NCI-H1930 (cell line): ENCODE results near the gene FARP2.
A peak's percentile ranks its signal among the peaks of the same experiment; 100 is the strongest.

Source experiments
- DNase-seq, 2 experiments: peaks; one replicate each; lab custom pipeline; 2025; lab: John Stamatoyannopoulos, UW

FARP2 gene

GRCh38 chr2:241534293-241534692, 178.2 kb downstream of the FARP2 start:
- no peak for DNase-seq

DNA sequence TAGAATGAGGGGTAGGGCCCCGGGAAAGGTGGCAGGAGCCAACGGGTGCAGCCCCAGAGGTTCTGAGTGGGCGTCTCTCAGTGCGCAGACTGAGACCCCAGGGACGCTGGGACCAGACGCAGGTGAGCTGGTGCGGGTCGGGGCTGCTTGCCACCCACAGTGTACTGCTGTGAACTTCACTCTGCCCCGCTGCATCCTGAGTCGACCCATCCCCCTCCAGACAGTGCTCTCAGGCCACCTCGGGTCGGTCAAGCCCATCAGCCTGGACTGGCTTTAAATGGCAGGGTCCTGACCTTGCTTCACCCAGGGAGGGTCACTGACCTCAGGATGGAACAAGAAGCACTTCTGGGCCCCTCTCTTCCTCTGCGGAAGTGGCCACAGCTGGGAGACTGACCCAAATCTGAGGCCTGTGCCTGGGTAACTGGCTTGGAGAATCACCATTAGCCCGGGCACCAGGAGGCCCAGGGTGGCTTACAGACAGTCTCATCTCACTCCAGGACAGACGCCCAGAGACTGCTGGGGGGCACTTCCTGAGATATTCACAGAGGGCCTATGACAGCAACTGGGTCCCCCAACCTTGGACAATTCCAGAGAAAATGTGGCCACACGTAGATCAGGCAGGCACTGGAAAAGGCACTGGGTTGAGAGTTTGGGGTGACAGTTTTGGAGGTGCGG, 178.8 kb downstream of the FARP2 start:
- no peak for DNase-seq

DNA sequence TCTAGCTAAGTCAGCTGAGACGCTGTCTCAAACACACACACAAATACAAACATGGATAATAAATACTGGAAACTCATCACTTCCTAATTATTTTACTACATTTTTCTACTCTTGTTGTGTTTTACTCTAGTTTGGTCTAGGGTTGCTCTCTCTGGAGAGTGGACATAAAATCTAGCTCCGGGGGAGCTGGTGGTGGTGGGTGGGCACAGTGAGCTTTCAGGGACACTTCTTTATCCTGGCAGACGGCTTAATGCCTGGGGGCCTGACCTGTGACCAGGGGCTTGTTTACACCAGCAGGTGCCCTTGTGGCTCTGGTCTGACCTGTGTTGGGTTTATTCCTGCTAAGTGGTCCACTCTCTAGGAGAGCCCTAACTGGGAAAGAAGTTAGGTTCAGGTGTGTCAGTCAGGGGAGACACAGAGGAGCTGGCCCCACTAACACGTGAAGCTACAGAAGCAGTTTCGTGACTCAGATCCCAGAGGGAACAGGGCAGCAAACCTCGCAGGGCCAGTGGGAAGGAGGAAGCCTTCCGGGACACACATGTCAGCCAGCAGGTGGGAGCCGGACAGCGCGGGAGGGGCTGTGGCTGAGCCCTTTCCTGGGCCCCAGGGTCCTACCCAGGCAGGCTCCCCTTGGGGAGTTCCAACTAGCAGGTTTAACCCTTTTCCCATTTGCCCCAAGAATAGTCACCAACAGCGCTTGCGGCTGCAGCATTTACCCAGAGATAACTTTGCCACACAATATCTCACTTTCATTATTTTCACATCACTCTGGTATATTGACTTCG, 180.0 kb downstream of the FARP2 start:
- no peak for DNase-seq

- DNase-seq = no peak
These were observed 182.9 kb downstream of the FARP2 start for GRCh38 chr2:241538838-241539615.

- no peak for DNase-seq
These were observed 183.7 kb downstream of the FARP2 start for GRCh38 chr2:241539616-241540374.

- no peak for DNase-seq
These were observed 184.3 kb downstream of the FARP2 start for GRCh38 chr2:241540401-241540770.

DNA sequence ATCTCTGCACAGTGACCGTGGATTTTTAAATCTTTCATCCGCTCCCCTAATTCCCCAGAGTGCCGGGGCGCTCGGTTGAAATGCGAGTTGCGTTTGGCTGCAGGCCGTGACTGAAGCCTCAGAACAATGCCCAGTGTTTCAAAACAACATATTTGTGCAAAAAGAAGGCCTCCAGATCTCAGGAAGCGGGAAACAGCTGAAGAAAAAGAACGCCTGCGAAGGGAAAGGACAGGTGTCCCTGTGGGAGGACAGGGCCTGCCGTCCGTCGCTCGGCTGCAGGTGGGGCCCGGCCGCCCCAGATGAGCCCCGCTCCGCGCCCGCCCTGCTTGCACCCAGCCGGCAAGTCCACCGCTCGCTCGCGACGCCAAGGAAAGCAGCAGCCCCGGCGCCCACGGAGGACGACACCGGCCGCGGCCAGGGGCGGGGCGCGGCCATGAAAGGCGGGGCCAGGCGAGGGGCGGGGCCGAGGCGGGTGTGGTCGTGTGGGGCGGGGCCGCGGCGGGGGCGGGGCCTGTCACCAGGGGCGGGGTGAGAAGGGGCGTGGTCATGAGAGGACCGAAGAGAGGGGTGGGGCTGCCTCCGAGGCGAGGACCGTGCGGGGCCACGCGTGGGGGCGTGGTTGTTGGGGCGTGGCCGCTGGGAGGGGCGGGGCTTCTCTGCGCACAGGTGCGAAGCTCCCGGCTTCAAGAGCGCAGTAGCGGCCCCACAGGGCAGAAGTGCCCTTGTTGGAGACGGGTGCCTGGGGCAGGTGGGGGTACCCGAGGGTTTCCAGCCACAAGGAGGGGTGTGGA, 184.9 kb downstream of the FARP2 start:
- DNase-seq = peak; percentile 60 to 62

- DNase-seq = no peak
These were observed 185.6 kb downstream of the FARP2 start for GRCh38 chr2:241541564-241542277.

DNA sequence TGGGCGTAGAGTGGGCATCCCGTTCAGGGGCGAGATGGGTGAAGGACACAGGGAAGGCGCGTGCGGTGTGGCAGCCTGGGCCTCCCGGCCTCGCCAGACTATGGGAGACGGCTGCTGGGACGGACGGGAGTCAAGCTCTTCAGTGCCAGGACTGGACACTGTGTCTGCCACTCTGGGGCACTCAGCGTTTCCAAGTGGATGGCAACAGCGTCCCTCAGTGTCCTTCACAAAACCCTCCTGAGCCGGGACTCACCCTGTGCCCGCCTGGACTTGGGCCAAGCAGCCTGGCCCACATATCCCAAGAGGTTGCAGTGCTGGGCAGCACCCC, 186.2 kb downstream of the FARP2 start:
- no peak for DNase-seq
